ENCODE data around the gene CD59. TPM values are rescaled to one million over a fixed set of nuclear protein-coding genes. Genes with fewer than 3 reads are reported as not detected.

CD59 gene
- total RNA-seq, 4 donors from 2014 or later: 476 to 717 (median 695) TPM

DNA sequence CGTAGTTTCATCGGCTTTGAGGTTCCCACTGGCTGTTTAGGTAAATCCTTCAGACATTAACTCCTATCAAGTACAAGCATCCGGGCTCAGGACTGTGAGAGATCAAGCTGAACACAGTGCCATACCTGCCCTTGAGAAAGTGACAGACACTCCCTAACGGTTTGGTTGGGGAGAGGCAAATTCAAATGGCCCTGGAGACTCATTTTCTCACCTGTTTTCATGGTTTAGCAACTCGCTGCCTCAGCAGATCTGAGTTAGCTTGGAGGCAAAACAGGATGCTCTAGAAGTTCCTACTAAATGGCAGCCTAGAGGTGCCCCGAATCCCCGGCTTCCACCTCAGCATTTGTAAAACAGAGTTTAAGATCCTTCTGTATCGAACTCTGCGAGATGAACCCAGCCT, 41.7 kb upstream of the CD59 start:
- Histone ChIP-seq H3K4me1 (peaks cover 6 to 19% of the 10 kb centered on the region in 2 donors), H3K27ac (no peak overlapping the region), H3K9me3 (no peaks in the 10 kb centered on the region), H3K27me3 (no peaks in the 10 kb centered on the region), H3K4me3 (no peak overlapping the region), H3K36me3 (no peaks in the 10 kb centered on the region)
- in situ Hi-C loops (cut with MboI; ENCODE audit: low sequenced_read_pairs in 4 of 4): no loop called here
- no peak for TF ChIP-seq POLR2A (IDR thresholded peaks at IDR 0.05)
- TF ChIP-seq CTCF (IDR thresholded peaks at IDR 0.05 in 4 of 5, conservative IDR thresholded peaks at IDR 0.05 in 1 of 5): no peak
- DNase-seq (no peak), ATAC-seq (no peak)
- intact Hi-C loops (cut with DNase I; ENCODE audit: low total_unique reads): loop anchor here (10.0 kb wide), 1 partner anchor 327 kb away; the partner anchor contains the start of gene NAT10

DNA sequence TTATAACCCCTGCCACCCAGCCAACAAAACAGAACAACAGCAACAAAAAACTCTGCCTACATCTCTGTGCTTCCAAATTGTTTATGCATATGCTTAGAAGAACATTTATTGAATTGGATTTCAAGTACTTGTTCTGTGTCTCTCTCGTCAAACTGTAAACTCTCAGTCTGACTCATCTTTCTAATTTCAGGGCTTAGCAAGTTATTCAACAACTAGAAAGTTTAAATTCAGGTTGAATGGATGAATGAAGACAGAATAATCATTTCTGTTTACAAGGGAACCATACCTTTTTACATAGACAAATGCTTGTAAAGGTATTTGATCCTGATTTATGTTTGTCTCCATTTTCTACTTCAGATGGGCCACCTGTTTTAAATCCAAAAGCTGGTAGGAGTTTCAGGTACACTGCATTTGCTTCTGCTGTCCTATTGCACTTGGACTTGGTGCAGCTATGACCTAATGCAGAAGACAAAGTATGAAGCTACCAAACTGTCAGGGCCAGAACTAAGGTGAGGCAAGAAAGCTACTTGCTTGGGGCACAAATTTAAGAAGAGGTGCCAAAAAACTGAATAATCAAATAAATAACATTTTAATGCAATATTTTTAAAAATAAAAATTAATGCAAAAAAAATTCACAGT, 39.7 kb upstream of the CD59 start:
- Histone ChIP-seq H3K4me1 (peaks cover 25 to 32% of the 10 kb centered on the region in 2 donors), H3K27me3 (no peaks in the 10 kb centered on the region), H3K36me3 (no peaks in the 10 kb centered on the region), H3K4me3 (no peak overlapping the region), H3K27ac (no peak overlapping the region), H3K9me3 (no peaks in the 10 kb centered on the region)
- in situ Hi-C loops (cut with MboI; ENCODE audit: low sequenced_read_pairs in 4 of 4): no loop called here
- ATAC-seq: no peak
- no peak for DNase-seq
- intact Hi-C loops (cut with DNase I; ENCODE audit: low total_unique reads): loop anchor here (10.0 kb wide), 1 partner anchor 329 kb away; the partner anchor contains the start of gene NAT10
- no peak for TF ChIP-seq CTCF (IDR thresholded peaks at IDR 0.05 in 4 of 5, conservative IDR thresholded peaks at IDR 0.05 in 1 of 5)
- no peak for TF ChIP-seq POLR2A (IDR thresholded peaks at IDR 0.05)

DNA sequence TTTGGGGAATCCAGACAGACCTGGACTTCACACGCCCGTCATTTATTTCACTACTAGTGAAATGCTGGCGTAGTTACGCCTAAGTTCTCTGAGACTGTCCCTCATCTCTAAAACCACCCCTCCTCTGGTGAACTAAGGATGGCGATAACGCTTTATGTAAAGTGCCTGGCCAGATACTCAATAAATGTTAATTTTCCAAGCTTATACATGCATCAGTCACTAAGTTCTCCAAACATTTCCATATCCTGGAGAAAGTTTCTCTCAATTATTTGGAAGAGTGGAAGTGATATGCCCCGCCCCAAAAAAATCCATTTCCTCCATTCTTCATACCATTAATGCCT, 39.2 kb upstream of the CD59 start:
- H3K9me3 ChIP-seq: no peaks in the 10 kb centered on the region
- no peak for ATAC-seq
- H3K27me3 ChIP-seq: no peaks in the 10 kb centered on the region
- peak overlapping the region in 2 of 4 donors; percentile 91 to 97 for H3K4me3 ChIP-seq
- in situ Hi-C loops (cut with MboI; ENCODE audit: low sequenced_read_pairs in 4 of 4): no loop called here
- peak overlapping the region in 1 of 4 donors; percentile 96 for H3K27ac ChIP-seq
- intact Hi-C loops (cut with DNase I; ENCODE audit: low total_unique reads): loop anchor here (10.0 kb wide), 1 partner anchor 329 kb away; the partner anchor contains the start of gene NAT10
- peaks cover 27 to 32% of the 10 kb centered on the region in 2 donors for H3K4me1 ChIP-seq
- no peak for DNase-seq
- no peaks in the 10 kb centered on the region for H3K36me3 ChIP-seq
- TF ChIP-seq CTCF (IDR thresholded peaks at IDR 0.05 in 4 of 5, conservative IDR thresholded peaks at IDR 0.05 in 1 of 5) (no peak), POLR2A (IDR thresholded peaks at IDR 0.05) (no peak)

GRCh38 chr11:33774736-33775466, 38.7 kb upstream of the CD59 start:
- in situ Hi-C loops (cut with MboI; ENCODE audit: low sequenced_read_pairs in 4 of 4): loop anchor here in 2 of 4 donors (25.0 kb wide), 1 partner anchor 613 kb away; the partner anchor contains the start of gene CSTF3 (in 2 of the 2)
- ATAC-seq (peak; percentile 45 to 58), DNase-seq (peak in 1 of 2 donors; percentile 20)
- H3K4me1 ChIP-seq: peaks cover 27 to 32% of the 10 kb centered on the region in 2 donors
- H3K36me3 ChIP-seq: no peaks in the 10 kb centered on the region
- peak overlapping the region; percentile 93 to 96 (median 93) for H3K27ac ChIP-seq
- intact Hi-C loops (cut with DNase I; ENCODE audit: low total_unique reads): loop anchor here (1.0 to 10.0 kb wide), 3 partner anchors 276 to 1142 kb away; partner anchors contain the start of genes APIP, CAPRIN1, NAT10 and PDHX
- no peaks in the 10 kb centered on the region for H3K9me3 ChIP-seq
- H3K4me3 ChIP-seq: peak overlapping the region; percentile 91 to 98 (median 96)
- TF ChIP-seq CTCF (IDR thresholded peaks at IDR 0.05 in 4 of 5, conservative IDR thresholded peaks at IDR 0.05 in 1 of 5) (no peak), POLR2A (IDR thresholded peaks at IDR 0.05) (no peak)
- no peaks in the 10 kb centered on the region for H3K27me3 ChIP-seq
